Left lung (tissue), 10 donors: Measurements from ENCODE around the gene DOHH. TPM values are rescaled to one million over a fixed set of nuclear protein-coding genes. Genes with fewer than 3 reads are reported as not detected.
"Not testable (repeated sequence)": the region's sequence is repeated elsewhere in the genome, so short reads cannot be mapped to it uniquely, and the experiment has no call there.

ENCODE experiments used
- ATAC-seq: fragments of 200-7000 bp; cut with Tn5 transposase; one replicate; pipeline ENCODE4 v1.9.1; 2020; ENCODE audit warnings: moderate library complexity
- DNase-seq, 4 donors: peaks; one replicate each; pipeline ENCODE4 v3.0.0-alpha.2; 2013 to 2020
- H3K27ac ChIP-seq, 2 donors: fragments of 200-600 bp; sonication (generic) in 1 of 2; one replicate each; pipeline versions ENCODE4 v1.5.0 to v1.8.0; 2020 to 2021
- H3K27me3 ChIP-seq, 2 donors: fragments of 200-600 bp; sonication (generic) in 1 of 2; one replicate each; pipeline versions ENCODE4 v1.5.0 to v1.8.0; 2020 to 2021
- H3K36me3 ChIP-seq, 2 donors: fragments of 200-600 bp; sonication (generic) in 1 of 2; one replicate each; pipeline versions ENCODE4 v1.5.0 to v1.8.0; 2020 to 2021
- H3K4me1 ChIP-seq, 2 donors: fragments of 200-600 bp; one replicate each; pipeline ENCODE4 v1.8.0; 2021
- H3K4me3 ChIP-seq, 2 donors: fragments of 200-600 bp; sonication (generic) in 1 of 2; one replicate each; pipeline versions ENCODE4 v1.5.0 to v1.8.0; 2020 to 2021; ENCODE audit warnings: mild to moderate bottlenecking in 1 of 2
- H3K9me3 ChIP-seq, 2 donors: fragments of 200-600 bp; sonication (generic) in 1 of 2; one replicate each; pipeline versions ENCODE4 v1.5.0 to v1.8.0; 2020 to 2021
- intact Hi-C, 2 donors: fragments of 100-400 bp; cut with DNase I; formaldehyde crosslinking; loops; one replicate each; pipeline versions ENCODE4 v1.11.2 to v1.14.2; 2022
- polyA plus RNA-seq, 6 donors: library from polyadenylated mRNA; unstranded; fragments of 120-200 nt; gene quantifications; one replicate each; pipeline ENCODE4 v1.2.1, GENCODE V29; 2013; ENCODE audit not compliant: insufficient read length in 6 of 6
- total RNA-seq, 2 donors: library from RNA; stranded (reverse); fragmentation: NEBNext Ultra II Directional; extraction: Animal tissue kit (Norgen Biotek cat#: 25700); gene quantifications; one replicate each; pipeline ENCODE4 v1.2.1, GENCODE V29; 2021
- TF ChIP-seq, protein P1 (sequence below), 2 donors: fragments of 200-600 bp; sonication (generic) in 1 of 2; IDR thresholded peaks; one replicate each; pipeline versions ENCODE4 v1.5.0 to v1.8.0; 2021; ENCODE audit warnings: antibody characterized with exemption in 2 of 2
- donor health status: DM: no; HTN: yes; CAD: no.
- donor health status: DM: no; HTN: no; CAD: no.

The DOHH gene
- total and polyA plus RNA-seq, 8 donors, result 5.8 to 14.1 (median 7.9) TPM

GRCh38 chr19:3452171-3452941, 48.1 kb downstream of the DOHH start:
- Histone ChIP-seq H3K27me3 (no peaks in the 10 kb centered on the region), H3K4me3 (no peak overlapping the region), H3K36me3 (peaks cover 0 to 99% of the 10 kb centered on the region in 2 donors), H3K9me3 (no peaks in the 10 kb centered on the region), H3K4me1 (peaks cover 4 to 21% of the 10 kb centered on the region in 2 donors), H3K27ac (no peak overlapping the region)
- ATAC-seq, result no peak
- intact Hi-C loops, result no loop called here
- DNase-seq, result no peak
- TF ChIP-seq, protein P1, sequence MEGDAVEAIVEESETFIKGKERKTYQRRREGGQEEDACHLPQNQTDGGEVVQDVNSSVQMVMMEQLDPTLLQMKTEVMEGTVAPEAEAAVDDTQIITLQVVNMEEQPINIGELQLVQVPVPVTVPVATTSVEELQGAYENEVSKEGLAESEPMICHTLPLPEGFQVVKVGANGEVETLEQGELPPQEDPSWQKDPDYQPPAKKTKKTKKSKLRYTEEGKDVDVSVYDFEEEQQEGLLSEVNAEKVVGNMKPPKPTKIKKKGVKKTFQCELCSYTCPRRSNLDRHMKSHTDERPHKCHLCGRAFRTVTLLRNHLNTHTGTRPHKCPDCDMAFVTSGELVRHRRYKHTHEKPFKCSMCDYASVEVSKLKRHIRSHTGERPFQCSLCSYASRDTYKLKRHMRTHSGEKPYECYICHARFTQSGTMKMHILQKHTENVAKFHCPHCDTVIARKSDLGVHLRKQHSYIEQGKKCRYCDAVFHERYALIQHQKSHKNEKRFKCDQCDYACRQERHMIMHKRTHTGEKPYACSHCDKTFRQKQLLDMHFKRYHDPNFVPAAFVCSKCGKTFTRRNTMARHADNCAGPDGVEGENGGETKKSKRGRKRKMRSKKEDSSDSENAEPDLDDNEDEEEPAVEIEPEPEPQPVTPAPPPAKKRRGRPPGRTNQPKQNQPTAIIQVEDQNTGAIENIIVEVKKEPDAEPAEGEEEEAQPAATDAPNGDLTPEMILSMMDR (IDR thresholded peaks at IDR 0.05), result no peak

GRCh38 chr19:3451451-3451866, 49.0 kb downstream of the DOHH start:
- intact Hi-C loops, result no loop called here

GRCh38 chr19:3450796-3451411, 49.6 kb downstream of the DOHH start:
- ATAC-seq (peak; percentile 86), DNase-seq (peak in 2 of 4 donors; percentile 69 to 82)
- intact Hi-C loops, result no loop called here
- Histone ChIP-seq H3K36me3 (peaks cover 0 to 98% of the 10 kb centered on the region in 2 donors), H3K4me1 (peaks cover 0 to 25% of the 10 kb centered on the region in 2 donors), H3K27me3 (no peaks in the 10 kb centered on the region), H3K4me3 (no peak overlapping the region), H3K27ac (peak overlapping the region; percentile 59 to 93), H3K9me3 (no peaks in the 10 kb centered on the region)
- TF ChIP-seq, protein P1 (IDR thresholded peaks at IDR 0.05), result no peak

More at GRCh38 chr19:3451451-3451866, 49.0 kb downstream of the DOHH start:
- H3K27ac ChIP-seq, result peak overlapping the region; percentile 59 to 93
- no peaks in the 10 kb centered on the region for H3K27me3 ChIP-seq
- TF ChIP-seq, protein P1 (IDR thresholded peaks at IDR 0.05), result no peak
- H3K4me3 ChIP-seq, result no peak overlapping the region
- H3K36me3 ChIP-seq, result peaks cover 0 to 98% of the 10 kb centered on the region in 2 donors
- ATAC-seq, result no peak
- peaks cover 0 to 19% of the 10 kb centered on the region in 2 donors for H3K4me1 ChIP-seq
- DNase-seq, result no peak
- no peaks in the 10 kb centered on the region for H3K9me3 ChIP-seq

DNA sequence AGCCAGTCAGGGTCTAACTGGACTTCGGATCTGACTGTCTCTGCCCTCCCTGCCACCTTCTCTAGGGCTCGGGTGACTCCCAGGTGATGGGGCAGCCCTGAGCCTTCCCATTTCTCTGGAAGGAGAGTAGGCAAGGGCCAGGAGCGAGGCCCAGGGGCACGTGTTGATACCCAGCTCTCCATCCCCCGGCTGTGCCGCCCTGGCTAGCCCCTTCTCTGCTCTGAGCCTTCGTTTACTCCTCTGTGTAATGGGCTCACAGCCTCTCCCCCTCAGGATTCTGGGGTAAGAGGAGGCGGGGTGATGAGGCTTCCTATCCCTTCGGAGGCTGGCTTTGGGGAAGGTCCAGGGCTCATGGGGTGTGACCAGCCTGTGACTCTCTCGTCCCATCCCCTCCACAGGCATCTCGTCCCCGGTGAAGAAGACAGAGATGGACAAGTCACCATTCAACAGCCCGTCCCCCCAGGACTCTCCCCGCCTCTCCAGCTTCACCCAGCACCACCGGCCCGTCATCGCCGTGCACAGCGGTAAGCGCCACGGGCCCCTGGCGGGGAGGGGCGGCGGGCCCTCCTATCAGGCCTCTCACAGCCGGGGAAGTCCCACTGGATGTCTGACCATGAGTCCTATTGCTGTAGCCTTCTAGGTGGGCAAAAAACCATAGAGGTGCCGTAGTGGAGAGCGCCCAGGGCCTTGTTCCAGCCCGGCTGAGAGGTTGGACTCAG, 51.7 kb downstream of the DOHH start:
- DNase-seq (no peak), ATAC-seq (no peak)
- Histone ChIP-seq H3K9me3 (no peaks in the 10 kb centered on the region), H3K27me3 (no peaks in the 10 kb centered on the region), H3K4me3 (no peak overlapping the region), H3K4me1 (peaks cover 0 to 42% of the 10 kb centered on the region in 2 donors), H3K36me3 (peaks cover 0 to 95% of the 10 kb centered on the region in 2 donors), H3K27ac (no peak overlapping the region)
- intact Hi-C loops, result no loop called here
- TF ChIP-seq, protein P1 (IDR thresholded peaks at IDR 0.05), result no peak

- intact Hi-C loops, ATAC-seq, DNase-seq, H3K27me3 ChIP-seq, H3K4me3 ChIP-seq, H3K9me3 ChIP-seq: not testable (repeated sequence)
- H3K4me1 ChIP-seq, result peaks cover 0 to 61% of the 10 kb centered on the region in 2 donors
- H3K36me3 ChIP-seq, result peaks cover 0 to 95% of the 10 kb centered on the region in 2 donors
- peak overlapping the region in 1 of 2 donors; percentile 50 for H3K27ac ChIP-seq
These were observed 53.8 kb downstream of the DOHH start for GRCh38 chr19:3446657-3447056.
